GM21717 (cell line): ENCODE results near the gene FBN1.

Source experiments
- ATAC-seq: cut with Tn5 transposase; IDR thresholded peaks from one replicate; pipeline ENCODE4 v1.9.1; 2021; ENCODE audit warnings: mild to moderate bottlenecking, moderate library complexity; ENCODE audit not compliant: unreplicated experiment

FBN1 gene

DNA sequence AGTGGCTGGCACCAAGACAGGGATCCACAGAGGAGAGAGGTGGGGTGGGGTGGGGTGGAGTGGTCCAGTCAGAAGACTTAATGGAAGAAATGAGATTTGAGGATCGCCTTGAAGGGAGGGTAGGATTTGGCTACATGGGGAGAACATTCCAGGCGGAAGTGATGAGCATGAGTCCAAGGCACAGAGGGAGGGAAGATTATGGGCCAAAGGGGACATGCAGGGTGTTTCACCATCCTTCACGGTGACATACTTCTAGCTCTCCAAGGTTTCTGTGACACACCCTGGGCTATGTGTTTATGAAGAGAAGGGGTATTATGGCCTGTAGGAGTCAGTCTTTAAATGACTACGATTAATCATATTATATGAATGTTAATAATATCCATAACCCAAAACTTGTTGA lies 7.7 kb upstream of the FBN1 start:
- ATAC-seq: no peak

DNA sequence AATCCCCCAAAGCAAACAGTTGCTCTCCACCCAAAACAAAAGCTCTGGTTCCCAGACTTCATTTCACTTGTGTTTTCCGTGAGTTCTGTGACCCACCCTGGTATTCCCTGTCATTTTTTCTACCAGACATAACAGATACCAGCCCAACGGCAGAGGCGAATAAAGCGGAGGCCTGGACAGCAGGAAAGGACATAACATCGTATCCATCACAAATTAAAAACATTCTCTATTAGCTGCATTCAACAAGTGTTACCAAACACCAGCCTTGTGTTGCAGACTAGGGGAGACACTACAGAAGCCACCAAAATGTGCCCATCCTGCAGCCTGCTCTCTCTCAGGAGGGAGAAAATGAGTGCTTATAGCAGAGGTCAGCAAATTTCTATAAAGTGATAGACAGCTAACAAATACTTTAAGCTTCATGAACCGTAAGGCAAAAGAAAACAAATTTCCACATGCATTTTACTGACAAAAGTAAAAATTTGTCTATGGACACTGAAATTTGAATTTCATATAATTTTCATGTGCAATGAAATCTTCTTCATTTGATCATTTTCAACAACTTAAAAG lies 7.1 kb upstream of the FBN1 start:
- no peak for ATAC-seq

DNA sequence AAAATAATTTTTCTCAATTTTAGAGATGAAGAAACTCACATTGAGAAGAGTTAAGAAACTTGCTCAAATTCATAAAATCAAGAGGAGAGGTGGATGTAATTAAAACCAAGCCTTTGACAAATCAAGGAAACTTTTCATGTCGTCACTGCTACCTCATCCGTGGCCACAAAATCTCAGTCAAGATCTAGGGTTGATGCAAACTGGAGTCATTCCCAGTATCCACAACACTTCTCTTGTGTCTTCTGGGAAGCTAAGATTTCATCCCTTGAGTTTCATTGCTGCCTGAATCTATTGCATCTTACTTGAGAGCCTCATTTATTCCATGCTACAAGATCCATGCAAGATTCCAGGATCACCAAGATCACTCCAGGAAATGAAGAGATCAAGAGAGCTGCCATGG lies 5.4 kb upstream of the FBN1 start:
- ATAC-seq: no peak

DNA sequence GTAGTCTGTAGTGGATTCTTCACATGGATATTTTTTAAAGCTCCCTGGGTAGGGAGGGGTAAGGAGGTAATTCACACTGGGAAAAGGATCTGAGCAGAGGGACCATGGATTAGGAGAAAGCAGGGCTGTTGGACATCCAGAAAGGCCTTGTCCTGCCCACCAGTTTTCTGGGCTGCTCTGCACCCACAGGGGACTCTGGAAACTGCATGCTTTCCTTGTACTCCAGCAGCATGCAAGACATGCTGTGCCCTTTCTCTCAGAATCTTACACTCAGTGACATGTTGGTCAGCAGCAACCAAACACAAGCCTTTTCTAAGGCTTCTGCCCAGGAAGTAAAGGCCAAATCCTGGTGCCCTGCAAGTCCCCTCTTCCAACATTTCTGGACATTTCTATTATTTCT lies 2.5 kb upstream of the FBN1 start:
- ATAC-seq: no peak

DNA sequence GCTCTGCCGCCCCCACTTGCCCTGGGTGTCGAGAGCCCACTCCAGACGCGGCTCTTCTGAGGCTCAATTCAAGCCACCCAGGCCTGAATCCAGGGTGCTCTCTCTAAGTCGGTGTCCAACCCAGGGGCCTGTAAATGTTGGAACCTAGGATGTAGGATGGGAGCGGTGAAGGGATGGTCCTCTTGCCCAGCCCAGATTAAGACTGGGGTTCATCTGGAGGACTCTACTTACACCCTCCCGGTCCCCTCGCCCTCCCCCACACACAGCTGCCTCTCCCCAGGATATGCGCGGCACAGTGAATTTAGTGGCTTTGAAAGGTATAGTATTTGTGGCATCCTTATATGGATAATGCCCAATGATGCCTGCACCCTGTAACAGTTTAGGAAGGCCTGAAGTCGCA lies 822 bp upstream of the FBN1 start:
- no peak for ATAC-seq

DNA sequence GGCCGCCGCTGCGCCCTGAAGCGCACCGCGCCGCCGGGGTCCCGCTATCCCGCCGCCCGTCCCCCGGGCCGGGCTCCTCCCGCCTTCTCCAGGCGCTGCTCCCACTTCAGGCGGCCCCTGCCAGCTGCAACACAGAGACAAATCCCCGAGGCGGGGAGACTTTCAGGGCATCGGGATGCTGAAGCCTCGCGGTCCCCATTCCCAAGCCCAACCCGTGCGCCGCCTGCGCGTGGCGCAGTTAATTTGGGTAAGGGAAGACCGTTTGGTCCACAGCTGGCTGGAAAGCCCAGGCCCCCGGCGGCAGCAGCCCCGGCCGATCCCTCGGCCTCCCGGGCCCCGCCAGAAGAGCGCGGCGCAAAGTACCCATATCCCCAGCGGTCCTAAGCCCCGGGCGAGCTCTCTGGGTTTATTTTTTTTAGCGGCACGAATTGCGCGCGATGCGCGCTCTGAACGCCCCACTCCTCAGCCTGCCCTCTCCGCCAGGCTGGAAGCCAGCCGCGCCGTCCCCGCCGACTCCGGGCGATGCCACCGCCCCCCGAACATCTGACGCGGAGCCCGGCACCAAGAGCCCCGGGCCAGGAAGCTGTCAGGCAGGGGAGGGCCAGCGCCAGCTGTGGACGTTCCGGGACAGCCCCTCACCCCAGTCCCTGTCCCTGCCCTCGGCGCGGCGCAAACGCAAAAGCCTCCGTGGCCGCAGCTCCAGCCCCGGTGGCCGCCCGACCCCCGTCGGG lies 517 bp downstream of the FBN1 start:
- ATAC-seq: peak; percentile 38

DNA sequence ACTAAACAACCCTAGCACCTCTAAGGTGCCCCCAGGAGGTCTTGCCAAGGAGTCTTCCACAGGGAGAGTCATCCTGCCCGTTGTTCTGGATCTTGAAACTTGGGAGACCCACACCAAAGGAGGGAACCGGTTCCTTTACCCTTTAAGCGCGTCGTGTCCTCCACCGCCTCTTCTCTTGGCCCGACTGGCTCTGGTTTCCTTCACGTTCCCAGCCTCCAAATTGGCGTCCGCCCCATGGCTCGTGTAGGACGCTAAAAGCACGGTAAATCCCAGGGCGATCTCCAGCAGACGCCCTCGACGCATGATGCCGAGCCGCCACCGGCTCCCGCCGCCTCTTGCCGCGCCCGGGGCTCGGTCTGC lies 1.1 kb downstream of the FBN1 start:
- ATAC-seq: no peak

DNA sequence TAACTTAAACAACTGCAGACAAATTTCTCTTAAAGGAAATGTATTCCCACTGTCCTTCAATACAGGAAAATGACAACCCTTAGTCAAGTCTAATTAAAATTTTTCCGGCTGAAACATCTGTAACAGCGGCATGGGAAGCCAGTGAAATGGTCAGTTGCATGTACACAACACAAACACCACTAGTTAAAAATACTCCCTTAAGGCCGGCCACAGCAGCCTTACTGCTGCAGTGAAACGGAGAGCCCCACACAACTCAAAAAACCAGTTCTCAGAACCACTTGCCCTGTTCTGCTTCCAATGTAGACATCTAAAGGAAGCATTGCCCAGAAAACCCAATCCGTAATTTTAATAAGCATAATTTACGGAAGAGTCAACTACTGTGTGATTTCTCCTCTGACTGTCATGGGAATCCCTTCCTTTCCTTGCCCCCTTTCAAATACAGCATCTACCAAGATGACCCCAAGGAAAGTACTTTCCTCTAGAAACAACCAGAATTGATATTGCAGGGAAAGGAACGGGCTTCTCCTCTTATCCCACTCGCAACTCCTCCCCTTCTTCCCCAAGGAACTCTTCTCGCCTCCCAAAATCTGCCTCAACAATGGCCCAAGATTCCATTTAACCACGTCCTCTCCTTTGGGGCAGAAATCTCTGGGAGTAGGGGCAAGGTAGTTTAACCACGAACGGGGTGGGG lies 1.6 kb downstream of the FBN1 start:
- no peak for ATAC-seq

DNA sequence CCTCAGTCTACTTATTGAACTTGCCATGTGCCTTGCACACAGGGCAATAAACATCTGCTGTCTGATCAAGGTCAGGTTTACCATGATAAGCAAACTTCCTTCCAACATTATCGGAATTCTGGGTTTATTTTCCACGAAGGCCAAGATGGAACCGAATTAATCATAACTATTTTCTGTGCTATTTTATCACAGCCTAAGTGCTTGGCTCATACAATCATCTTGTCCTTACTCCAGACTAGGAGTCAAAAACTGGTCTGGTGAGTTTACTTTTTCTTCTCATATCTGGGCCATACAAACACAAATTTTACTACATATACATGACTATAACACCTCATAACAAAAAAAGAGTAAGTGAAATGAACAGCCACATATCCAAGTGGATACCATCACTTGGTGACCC lies 2.3 kb downstream of the FBN1 start:
- no peak for ATAC-seq

DNA sequence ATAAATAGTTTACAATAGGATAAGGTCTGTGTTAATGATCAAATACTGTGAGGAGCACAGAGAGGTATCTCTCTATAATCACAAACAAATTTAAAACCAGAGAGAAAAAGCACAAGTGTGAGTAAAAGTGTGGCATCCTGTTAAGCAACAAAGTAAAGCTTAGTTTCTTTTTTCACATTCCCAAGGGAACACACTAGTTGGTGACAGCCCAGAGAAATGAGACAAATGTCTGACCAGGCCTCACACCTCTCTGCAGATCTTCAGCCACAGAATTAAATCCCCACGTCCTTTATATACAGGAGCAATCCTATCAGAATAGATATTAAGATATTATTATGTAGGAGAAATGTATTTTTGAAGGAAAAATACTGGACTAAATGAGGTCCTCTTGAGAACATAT lies 2.7 kb downstream of the FBN1 start:
- ATAC-seq: no peak

DNA sequence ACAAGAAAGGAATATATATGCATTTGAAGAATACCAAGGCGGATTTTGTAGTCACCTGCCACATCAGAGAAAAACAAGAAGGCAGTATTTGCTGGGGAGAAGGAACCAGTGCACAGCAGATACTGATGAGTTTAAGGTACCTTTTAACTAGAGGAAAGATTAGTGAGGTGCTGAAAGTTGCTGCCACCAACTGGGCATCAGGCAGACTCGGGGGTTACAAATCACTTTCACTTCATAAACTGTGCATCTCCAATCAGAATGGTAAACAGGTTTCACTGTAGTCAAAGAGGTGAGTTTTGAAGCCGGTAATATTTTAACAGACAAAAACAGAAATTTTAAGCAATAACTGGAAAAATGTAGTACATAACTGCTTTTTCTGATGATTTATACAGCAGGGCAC lies 4.1 kb downstream of the FBN1 start:
- ATAC-seq: no peak

DNA sequence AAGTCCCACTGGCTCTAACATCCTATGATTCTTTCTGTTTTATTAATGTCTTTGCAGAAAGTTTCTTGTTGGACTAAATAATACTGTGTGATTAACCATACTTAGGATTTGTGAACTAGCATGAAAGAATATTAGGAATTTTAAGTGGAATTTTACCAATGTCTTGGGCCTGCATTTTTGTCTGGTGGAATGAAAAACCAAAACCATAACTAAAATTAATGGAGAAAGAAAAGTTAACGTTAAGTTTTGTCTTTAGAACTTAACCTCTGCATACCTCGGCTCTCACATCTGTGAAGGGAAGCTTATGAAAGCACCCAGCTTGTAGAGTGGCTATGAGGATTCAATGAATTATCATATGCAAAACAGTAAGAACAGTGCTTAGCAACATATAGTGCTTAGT lies 6.5 kb downstream of the FBN1 start:
- no peak for ATAC-seq

DNA sequence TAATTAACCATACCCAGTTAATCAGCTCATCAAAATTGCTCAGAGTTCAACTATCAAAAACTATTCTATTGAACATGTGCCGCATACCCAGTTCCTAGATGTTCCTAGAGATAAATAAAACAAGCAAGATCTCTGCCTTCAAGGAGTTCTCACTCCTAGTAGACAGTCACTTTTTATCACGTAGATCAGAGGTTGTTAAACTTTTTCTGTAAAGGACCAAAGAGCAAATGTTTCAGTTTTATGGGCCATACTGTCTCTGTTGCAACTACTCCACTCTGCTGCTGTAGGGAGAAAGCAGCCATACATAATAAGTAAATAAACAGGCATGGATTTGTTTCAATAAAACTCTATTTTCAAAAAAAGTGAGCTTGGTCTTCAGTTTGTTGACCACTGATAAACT lies 7.9 kb downstream of the FBN1 start:
- no peak for ATAC-seq

DNA sequence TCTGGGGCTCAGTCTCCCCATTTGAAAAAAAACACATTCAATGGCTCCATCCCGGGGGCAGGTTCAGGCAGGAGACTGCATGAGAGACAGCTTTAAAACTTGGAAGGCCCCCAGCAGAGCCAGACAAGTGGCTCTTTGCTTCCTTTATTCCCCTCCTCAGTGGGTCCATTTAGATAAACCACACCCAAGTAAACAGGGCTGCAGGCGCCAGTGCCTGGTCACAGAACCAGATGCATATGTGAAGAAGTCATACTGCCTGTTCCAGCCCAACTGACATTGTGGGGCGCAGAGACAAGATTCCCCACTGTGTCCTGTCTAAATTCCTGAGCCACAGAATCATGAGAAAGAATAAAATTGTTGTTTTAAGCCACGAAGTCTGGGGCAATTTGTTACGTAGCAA lies 9.0 kb downstream of the FBN1 start:
- ATAC-seq: no peak

DNA sequence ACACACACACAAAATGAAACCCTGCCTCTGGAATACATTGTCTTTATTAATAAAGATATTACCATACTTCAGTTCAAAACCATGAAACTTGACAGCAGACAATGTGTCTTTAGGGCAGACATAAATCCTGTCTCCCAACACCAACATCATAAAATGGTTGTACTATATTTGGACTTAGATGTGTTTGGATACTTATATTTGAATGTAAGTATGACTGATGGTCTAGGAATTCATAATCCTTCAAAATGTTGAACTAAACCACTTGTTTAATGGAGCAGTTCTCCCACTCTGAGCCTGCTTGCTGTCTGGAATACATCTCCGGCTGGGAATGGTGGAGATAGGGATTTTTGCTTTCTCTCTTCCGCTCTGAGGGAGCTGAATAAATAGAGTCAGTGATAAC lies 10.6 kb downstream of the FBN1 start:
- no peak for ATAC-seq

DNA sequence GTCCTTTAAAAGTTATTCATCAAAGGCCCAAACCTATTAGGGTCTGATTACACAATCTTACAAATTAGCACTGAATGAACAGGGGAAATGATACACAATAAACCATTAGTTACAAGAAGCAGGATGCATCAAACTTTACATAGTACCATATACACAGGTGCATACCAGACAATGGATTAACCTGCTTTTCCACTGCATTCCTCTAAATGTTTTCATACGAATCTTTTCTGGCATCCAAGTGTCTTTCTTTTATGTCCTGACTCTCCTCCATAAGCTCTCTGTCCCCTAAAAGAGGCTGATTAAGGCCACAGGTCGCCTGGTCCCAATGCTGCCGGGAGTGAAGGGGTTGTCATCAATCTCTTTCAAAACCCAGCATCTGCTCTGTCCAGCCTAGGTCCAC lies 11.4 kb downstream of the FBN1 start:
- ATAC-seq: no peak

DNA sequence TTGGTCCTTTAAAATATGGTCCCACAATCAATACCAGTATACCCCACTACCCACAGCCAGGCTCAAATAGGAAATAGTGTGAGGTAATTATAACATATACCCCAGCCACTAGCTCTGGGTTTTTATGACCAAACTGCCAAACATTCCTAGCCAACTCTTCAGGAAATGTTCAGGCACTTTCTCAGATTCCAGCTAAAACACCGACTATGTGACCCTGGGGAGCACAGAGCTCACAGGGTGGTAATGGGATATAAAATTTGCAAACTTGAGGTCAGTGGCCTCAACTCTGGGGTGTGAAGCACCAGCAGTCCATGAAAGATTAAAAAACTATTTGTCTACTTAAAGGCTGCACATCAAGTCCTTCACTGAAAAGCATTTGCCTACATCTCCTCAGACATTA lies 12.9 kb downstream of the FBN1 start:
- no peak for ATAC-seq

DNA sequence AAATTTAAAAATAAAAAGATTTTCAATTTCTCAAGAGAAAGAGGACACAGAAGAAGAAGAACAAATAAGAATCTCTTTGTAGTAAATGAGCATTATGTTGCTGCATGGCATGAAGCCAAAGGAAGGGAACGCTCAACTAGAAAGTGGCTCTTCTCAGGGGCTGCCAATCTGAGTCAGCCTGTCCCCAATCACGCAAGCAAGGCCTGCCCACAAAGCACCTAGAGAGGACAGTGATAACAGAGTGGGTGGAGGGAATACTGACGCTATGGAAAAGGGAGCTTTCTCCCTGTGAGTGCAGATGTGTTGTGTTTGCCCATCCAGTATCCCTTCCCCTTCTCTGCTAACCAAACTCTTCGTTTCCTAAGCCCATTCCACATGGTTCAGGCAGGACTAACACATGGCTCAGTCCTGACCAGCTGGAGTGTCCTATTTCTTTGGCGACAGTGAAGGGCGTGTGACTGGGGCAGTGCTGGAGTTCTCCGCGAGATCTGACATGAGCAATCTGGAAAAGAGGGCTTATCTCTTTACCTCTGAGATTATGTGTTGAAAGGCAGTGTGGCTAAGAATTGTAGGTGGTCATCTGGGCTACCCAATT lies 14.2 kb downstream of the FBN1 start:
- ATAC-seq: peak; percentile 71

DNA sequence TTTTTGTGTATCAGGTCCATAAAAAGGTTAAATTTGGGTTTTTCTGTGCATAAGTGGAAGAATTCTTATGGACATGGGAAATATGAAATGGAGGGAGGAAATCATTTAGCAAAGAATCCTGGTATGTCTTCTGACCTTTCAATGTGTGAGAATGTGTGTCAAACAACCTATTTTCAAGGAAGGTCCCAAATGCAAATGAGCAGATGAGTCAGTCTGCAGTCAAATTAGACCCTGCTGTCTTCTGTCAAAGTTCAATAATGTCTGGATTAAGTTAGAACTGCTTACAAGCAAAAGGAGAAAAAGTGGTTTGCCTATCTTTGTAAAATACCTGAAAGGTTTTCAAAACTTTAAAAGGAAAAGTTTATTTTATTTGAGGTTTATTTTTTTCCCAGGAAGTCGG lies 15.3 kb downstream of the FBN1 start:
- no peak for ATAC-seq

DNA sequence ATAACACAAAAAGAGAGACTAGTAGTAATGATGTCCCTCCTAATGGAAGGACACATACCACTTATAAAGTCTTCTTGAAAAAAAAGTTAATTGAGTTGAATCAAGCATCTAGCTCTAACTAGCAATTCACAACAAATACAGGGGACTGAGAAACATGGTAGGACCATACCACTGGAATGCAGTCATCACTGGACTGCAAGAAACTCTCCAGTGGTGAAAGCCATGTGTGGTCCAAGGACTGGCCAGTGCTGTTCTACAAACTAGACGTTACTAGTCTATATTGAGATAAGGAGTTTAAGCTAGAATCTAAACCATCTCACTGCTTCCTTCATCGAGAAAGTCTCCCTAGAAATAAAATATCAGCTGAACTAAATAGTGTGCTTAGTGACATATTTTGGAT lies 16.7 kb downstream of the FBN1 start:
- no peak for ATAC-seq

DNA sequence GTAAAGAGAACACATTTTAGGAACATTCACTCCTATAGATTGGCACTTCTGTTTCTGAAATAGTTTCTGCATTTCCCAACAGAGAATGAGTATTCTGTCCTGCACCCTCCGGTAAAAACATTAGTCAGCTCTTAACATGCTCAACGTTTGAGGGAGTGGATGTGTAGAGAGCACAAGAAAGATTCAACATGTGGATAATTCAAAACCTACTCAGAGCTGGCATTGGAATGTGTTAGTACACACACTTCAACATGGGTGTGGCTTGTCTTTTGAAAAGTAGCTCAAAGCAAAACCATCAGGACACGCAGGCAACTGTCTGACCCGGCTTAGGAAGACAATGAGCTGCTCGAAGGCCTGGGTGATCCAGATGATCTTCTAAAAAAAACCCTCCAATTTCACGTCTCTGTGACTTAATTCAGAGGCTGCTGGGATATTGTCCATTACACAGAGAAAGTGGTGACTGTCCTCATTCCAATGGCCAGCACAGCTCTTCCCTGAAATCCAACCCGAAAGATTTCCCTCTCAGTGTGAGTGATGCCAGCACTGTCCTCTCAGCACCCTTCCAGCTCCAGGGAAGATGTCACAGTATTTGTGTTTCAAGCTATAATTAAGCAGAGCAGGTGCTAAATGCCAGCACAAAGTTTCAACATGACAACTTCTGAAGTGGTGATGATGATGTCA lies 18.1 kb downstream of the FBN1 start:
- no peak for ATAC-seq

DNA sequence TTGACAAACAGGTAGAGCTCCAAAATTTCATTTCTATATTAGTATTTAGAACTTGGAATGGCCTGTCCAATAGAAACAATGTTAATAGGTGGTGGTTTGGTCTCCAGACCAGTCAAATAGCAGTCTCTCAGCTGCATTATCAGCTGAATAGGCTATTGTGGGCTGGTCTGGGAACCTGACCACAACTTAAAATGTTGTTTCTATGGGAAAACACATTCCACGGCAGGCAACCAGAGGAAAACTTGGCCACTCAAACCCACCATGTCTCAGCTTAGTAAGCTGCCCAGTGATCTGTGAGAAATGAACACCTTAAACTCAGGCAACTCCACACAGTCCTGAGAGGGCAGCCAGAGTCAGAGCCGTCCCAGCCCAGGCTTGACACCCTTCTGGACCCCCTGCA lies 20.4 kb downstream of the FBN1 start:
- ATAC-seq: no peak
